Panc1 (cell line): ENCODE measurements around the gene ERVFRD-1. TPM values are rescaled to one million over a fixed set of nuclear protein-coding genes. Genes with fewer than 3 reads are reported as not detected.

Experiments
- ATAC-seq: fragments of 200-7000 bp; cut with Tn5 transposase; 2 replicates; pipeline ENCODE4 v1.9.1; 2020; ENCODE audit warnings: mild to moderate bottlenecking, moderate library complexity
- BruUV-seq: library from RNA; stranded (reverse); fragments of 400-500 nt; replicated peaks from 2 replicates; lab custom pipeline; 2021; lab: Mats Ljungman, UMichigan
- CTCF ChIA-PET: fragments of 300-600 bp; sonication (Branson Sonifier 250); formaldehyde crosslinking; loops from one replicate; lab custom pipeline; 2022; ENCODE audit warnings: antibody characterized with exemption; lab: Charles Lee
- POLR2A ChIA-PET: fragments of 300-600 bp; sonication (Branson Sonifier 250); formaldehyde crosslinking; loops from one replicate; lab custom pipeline; 2022; ENCODE audit warnings: antibody characterized with exemption; lab: Charles Lee
- DNase-seq: peaks from one replicate; pipeline ENCODE4 v3.0.0-alpha.2; 2010; ENCODE audit warnings: low read depth, low spot score
- H3K27ac ChIP-seq: 2 replicates; pipeline ENCODE4 v1.5.1; 2011; ENCODE audit warnings: mild to moderate bottlenecking, low read length, inconsistent platforms
- H3K27me3 ChIP-seq: fragments of 200-500 bp; sonication (Bioruptor generic); 2 replicates; pipeline ENCODE4 v1.6.0; 2014; ENCODE audit warnings: low read length, inconsistent platforms; ENCODE audit not compliant: control insufficient read depth, insufficient read depth
- H3K36me3 ChIP-seq: fragments of 200-500 bp; sonication (Bioruptor generic); 2 replicates; pipeline ENCODE4 v1.5.1; 2014; ENCODE audit warnings: inconsistent platforms, mild to moderate bottlenecking, low read length, moderate library complexity; ENCODE audit not compliant: control insufficient read depth, insufficient read depth
- H3K4me1 ChIP-seq: 2 replicates; pipeline ENCODE4 v1.5.1; 2011; ENCODE audit warnings: inconsistent platforms, mild to moderate bottlenecking, low read length, moderate library complexity; ENCODE audit not compliant: control insufficient read depth, insufficient read depth
- H3K4me3 ChIP-seq, 2 experiments: 2 replicates each; pipeline ENCODE4 v1.5.1; 2011 to 2012; ENCODE audit warnings: low read depth in 2 of 2, low read length in 2 of 2, mild to moderate bottlenecking in 2 of 2, inconsistent platforms in 1 of 2, moderate library complexity in 1 of 2
- H3K9me3 ChIP-seq: fragments of 200-500 bp; sonication (Bioruptor generic); 2 replicates; pipeline ENCODE4 v1.5.1; 2014; ENCODE audit warnings: low read depth, mild to moderate bottlenecking, inconsistent platforms, low read length, moderate library complexity; ENCODE audit not compliant: control insufficient read depth, insufficient read depth
- POLR2AphosphoS5 ChIP-seq: IDR thresholded peaks from 2 replicates; pipeline ENCODE4 v1.6.1; 2012; ENCODE audit warnings: mild to moderate bottlenecking, low read depth, low read length, moderate library complexity
- SIN3A ChIP-seq: IDR thresholded peaks from 2 replicates; pipeline ENCODE4 v1.6.1; 2012; ENCODE audit warnings: low read depth, mild to moderate bottlenecking, low read length, moderate library complexity, borderline replicate concordance; ENCODE audit not compliant: insufficient read depth
- TCF7L2 ChIP-seq: IDR thresholded peaks from 2 replicates; pipeline ENCODE4 v1.6.1; 2011; ENCODE audit warnings: mild to moderate bottlenecking, low read depth, low read length, inconsistent platforms
- in situ Hi-C: cut with HindIII; loops from 2 replicates; pipeline ENCODE4 v1.10.0; 2016; ENCODE audit warnings: low sequenced_read_pairs, low pct_unique_long_range_greater_than_20kb
- intact Hi-C: fragments of 100-400 bp; cut with micrococcal nuclease; formaldehyde crosslinking; loops from one replicate; pipeline ENCODE4 v1.10.0; 2022; ENCODE audit not compliant: unreplicated experiment
- total RNA-seq: library from RNA; stranded (reverse); gene quantifications from one replicate; pipeline ENCODE4 v1.2.1, GENCODE V29; 2021; ENCODE audit not compliant: unreplicated experiment
- TF ChIP-seq, protein P1 (sequence below): fragments of 450-650 bp; IDR thresholded peaks from 2 replicates; pipeline ENCODE4 v1.5.1; 2017; ENCODE audit warnings: mild to moderate bottlenecking
- TF ChIP-seq, protein P2 (sequence below), 2 experiments: IDR thresholded peaks; 2 replicates each; pipeline ENCODE4 v1.6.1; 2011 to 2012; ENCODE audit warnings: low read depth in 2 of 2, control low read depth in 1 of 2, low read length in 1 of 2, mild to moderate bottlenecking in 1 of 2, moderate library complexity in 1 of 2; ENCODE audit not compliant: insufficient read depth in 1 of 2

ERVFRD-1 gene
- total RNA-seq, 1 experiment from 2014 or later, result not detected

DNA sequence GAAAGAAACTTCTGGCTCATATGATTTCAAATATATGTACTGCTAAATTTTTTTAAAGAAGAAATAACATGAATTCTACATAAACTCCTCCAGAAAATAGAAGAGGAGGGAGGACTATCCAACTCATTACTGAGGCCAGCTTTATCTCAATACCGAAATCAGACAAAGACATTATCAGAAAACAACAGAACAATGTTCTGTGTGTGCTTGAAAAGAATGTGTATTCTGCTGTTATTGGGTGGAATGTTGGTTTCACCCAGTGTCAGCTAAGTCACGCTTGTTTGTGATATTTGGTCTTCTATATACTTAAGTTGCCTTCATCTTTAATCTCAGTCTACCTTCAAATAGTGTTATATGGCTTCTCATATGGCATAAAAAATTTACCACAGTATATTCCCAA lies 48.8 kb downstream of the ERVFRD-1 start:
- no peak for ATAC-seq
- no peaks in the 10 kb centered on the region for H3K9me3 ChIP-seq
- POLR2A ChIA-PET, result interaction anchor here (0.5 kb wide), 1 partner anchor 948 kb away, joined by 7 read pairs; no protein-coding TSS in a partner anchor
- intact Hi-C loops, result no loop called here
- CTCF ChIA-PET, result no interaction called here
- H3K27me3 ChIP-seq, result no peaks in the 10 kb centered on the region
- TF ChIP-seq POLR2AphosphoS5, result no peak
- TF ChIP-seq, protein P1, sequence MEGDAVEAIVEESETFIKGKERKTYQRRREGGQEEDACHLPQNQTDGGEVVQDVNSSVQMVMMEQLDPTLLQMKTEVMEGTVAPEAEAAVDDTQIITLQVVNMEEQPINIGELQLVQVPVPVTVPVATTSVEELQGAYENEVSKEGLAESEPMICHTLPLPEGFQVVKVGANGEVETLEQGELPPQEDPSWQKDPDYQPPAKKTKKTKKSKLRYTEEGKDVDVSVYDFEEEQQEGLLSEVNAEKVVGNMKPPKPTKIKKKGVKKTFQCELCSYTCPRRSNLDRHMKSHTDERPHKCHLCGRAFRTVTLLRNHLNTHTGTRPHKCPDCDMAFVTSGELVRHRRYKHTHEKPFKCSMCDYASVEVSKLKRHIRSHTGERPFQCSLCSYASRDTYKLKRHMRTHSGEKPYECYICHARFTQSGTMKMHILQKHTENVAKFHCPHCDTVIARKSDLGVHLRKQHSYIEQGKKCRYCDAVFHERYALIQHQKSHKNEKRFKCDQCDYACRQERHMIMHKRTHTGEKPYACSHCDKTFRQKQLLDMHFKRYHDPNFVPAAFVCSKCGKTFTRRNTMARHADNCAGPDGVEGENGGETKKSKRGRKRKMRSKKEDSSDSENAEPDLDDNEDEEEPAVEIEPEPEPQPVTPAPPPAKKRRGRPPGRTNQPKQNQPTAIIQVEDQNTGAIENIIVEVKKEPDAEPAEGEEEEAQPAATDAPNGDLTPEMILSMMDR, result no peak
- TF ChIP-seq TCF7L2, result no peak
- TF ChIP-seq, protein P2, sequence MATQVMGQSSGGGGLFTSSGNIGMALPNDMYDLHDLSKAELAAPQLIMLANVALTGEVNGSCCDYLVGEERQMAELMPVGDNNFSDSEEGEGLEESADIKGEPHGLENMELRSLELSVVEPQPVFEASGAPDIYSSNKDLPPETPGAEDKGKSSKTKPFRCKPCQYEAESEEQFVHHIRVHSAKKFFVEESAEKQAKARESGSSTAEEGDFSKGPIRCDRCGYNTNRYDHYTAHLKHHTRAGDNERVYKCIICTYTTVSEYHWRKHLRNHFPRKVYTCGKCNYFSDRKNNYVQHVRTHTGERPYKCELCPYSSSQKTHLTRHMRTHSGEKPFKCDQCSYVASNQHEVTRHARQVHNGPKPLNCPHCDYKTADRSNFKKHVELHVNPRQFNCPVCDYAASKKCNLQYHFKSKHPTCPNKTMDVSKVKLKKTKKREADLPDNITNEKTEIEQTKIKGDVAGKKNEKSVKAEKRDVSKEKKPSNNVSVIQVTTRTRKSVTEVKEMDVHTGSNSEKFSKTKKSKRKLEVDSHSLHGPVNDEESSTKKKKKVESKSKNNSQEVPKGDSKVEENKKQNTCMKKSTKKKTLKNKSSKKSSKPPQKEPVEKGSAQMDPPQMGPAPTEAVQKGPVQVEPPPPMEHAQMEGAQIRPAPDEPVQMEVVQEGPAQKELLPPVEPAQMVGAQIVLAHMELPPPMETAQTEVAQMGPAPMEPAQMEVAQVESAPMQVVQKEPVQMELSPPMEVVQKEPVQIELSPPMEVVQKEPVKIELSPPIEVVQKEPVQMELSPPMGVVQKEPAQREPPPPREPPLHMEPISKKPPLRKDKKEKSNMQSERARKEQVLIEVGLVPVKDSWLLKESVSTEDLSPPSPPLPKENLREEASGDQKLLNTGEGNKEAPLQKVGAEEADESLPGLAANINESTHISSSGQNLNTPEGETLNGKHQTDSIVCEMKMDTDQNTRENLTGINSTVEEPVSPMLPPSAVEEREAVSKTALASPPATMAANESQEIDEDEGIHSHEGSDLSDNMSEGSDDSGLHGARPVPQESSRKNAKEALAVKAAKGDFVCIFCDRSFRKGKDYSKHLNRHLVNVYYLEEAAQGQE (IDR thresholded peaks at IDR 0.05; ENCODE audit: insufficient read depth in 1 of 2, low read depth in 2 of 2, low read length in 1 of 2), result no peak
- no peak for TF ChIP-seq SIN3A
- no peak overlapping the region for H3K4me3 ChIP-seq
- in situ Hi-C loops, result no loop called here
- DNase-seq, result no peak
- H3K36me3 ChIP-seq, result no peaks in the 10 kb centered on the region
- H3K4me1 ChIP-seq, result no peaks in the 10 kb centered on the region
- no TSS peak for BruUV-seq
- H3K27ac ChIP-seq, result no peak overlapping the region

DNA sequence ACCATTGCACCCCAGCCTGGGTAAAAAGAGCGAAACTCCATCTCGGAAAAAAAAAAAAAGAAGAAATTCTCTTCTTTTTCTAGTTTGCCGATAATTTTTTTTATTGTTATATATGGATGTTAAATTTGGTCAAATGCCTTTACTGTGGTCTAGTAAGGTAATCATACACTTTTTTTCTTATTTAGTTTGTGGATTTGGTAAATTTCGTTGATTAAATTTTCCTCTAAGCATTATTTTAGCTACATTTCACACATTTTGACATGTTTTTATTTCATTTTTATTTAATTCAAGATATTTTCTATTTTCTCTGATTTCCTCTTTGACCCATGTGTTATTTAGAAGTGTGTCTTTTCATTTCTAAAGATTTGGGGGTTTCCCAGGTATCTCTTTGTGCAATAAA lies 49.4 kb downstream of the ERVFRD-1 start:
- Histone ChIP-seq H3K36me3 (no peaks in the 10 kb centered on the region), H3K27me3 (no peaks in the 10 kb centered on the region), H3K27ac (no peak overlapping the region), H3K9me3 (no peaks in the 10 kb centered on the region), H3K4me1 (no peaks in the 10 kb centered on the region), H3K4me3 (no peak overlapping the region)
- POLR2A ChIA-PET, result interaction anchor here (0.5 to 0.7 kb wide), 2 partner anchors 116 to 949 kb away, joined by 5 to 7 read pairs; no protein-coding TSS in a partner anchor
- DNase-seq (no peak), ATAC-seq (no peak)
- in situ Hi-C loops (no loop called here), intact Hi-C loops (no loop called here)
- TF ChIP-seq TCF7L2, result no peak
- no peak for TF ChIP-seq POLR2AphosphoS5
- TF ChIP-seq SIN3A, result no peak
- TF ChIP-seq, protein P2 (IDR thresholded peaks at IDR 0.05; ENCODE audit: insufficient read depth in 1 of 2, low read depth in 2 of 2, low read length in 1 of 2), result no peak
- TF ChIP-seq, protein P1, result no peak
- CTCF ChIA-PET, result no interaction called here
- BruUV-seq, result no TSS peak
